Muscle of back (tissue), 11 donors: Measurements from ENCODE around the gene ABI3BP. TPM values are rescaled to one million over a fixed set of nuclear protein-coding genes. Genes with fewer than 3 reads are reported as not detected.

ENCODE experiments used
- DNase-seq, 3 donors: peaks; one replicate each; pipeline versions ENCODE4 v3.0.0 to v3.0.0-alpha.2; 2013
- polyA plus RNA-seq, 10 donors: library from polyadenylated mRNA; unstranded; fragments of 120-200 nt; gene quantifications; one replicate each; pipeline ENCODE4 v1.2.1, GENCODE V29; 2013; ENCODE audit not compliant: insufficient read length in 10 of 10

The ABI3BP gene
- polyA plus RNA-seq, 10 donors = 214 to 454 (median 382) TPM

- no peak for DNase-seq
These were observed 96.2 kb downstream of the ABI3BP start for GRCh38 chr3:100896994-100897393.

GRCh38 chr3:100893590-100893989, 99.6 kb downstream of the ABI3BP start:
- DNase-seq = no peak

- DNase-seq = no peak
These were observed 100.1 kb downstream of the ABI3BP start for GRCh38 chr3:100893108-100893507.

DNA sequence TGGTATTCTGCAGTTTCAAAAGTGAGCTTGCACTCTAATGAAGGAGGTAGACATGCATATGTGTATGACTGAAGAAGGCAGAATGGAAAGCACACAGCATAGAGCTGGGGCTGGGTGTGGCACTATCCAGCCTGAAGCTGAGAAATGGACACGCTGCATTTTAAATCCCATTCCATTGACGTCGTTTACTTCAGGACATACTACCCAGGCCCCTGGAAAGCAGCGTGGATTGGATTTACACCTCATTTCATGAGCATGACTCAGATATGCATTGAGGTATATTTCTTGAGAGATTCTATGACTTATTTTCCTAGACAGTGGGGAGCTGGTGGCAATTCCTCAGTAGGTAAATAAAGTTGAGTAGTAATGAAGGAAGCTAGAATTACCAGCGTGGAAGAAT, 101.4 kb downstream of the ABI3BP start:
- no peak for DNase-seq

DNA sequence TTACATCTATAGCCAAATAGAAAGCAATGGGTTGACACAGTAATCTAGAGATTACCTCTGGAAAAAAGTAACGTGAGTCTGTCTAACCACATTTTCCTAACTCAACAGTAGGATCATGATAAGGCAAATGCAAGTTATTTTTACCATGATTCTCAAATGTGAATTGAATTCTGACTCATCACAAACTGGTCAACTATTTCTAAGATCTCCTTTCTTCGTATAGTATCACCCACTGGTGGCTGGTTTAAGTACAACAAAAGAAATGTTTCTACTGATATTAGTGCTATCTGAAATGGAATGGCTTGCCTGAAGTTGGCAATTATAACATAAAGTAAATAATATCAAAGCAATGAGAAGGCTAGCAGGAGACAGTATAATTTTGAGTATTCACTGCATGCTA, 102.2 kb downstream of the ABI3BP start:
- no peak for DNase-seq

- DNase-seq = no peak
These were observed 104.3 kb downstream of the ABI3BP start for GRCh38 chr3:100888881-100889280.

DNA sequence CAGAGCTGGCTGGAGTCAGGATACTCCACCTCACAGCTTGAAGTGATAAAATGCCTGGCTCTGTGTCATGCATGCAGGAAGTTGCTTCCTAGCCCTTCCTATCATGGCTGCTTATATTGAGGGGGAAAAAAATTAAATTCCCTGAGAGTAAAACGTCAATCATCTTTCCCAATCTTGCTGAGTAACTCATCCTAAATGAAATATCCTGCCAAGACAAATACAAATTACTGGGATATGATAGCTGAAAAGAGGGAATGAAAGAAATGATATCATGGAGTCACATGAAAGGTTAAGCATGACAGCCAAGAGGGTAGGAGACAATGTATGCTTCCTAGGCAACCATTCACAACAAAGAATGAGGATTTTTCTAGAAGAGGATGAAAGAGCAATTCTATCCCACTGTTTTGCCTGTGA, 110.6 kb downstream of the ABI3BP start:
- DNase-seq = peak; percentile 65 to 78 (median 69)

GRCh38 chr3:100880845-100881244, 112.4 kb downstream of the ABI3BP start:
- peak in 1 of 3 donors; percentile 28 for DNase-seq

GRCh38 chr3:100880072-100880471, 113.1 kb downstream of the ABI3BP start:
- peak in 2 of 3 donors; percentile 42 to 76 for DNase-seq

GRCh38 chr3:100879195-100879810, 113.9 kb downstream of the ABI3BP start:
- DNase-seq = peak; percentile 57 to 84 (median 68)

DNA sequence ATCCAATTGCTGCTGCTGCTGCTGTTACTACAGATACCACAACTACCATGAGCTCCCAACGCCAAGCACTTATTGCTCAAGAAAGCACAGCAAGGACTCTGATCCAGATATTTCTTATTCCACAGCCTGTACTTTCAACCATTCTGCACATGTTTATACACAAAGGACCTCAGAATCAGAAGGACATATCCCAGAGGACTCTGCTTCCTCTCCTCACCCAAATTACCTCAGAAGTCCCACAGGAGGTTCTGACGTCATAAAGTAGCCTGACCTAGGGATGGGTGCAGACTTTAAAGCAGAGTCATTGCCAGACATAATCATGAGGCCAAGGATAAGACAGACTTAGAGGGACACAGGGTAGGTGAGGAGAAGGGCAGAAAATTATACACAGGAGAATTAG, 115.9 kb downstream of the ABI3BP start:
- no peak for DNase-seq

DNA sequence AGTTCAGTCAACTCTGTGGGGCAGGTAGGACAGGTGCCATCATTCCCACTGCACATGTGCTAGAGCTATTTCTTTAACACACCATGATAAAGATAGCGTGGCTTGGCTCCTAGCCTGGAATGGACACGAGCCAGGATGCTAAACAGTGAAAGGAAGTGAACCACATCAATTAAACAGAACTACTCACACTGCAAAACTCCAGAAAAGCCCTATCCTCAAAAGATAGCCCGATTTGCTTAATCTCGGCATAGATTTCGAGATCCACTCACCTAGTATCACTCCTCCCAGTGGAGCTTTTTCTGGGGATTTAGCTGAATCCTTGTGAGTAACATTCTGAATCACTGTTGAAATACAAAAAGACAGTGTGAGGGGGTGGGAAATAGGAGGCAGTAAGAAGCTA, 118.0 kb downstream of the ABI3BP start:
- peak in 2 of 3 donors; percentile 67 to 68 for DNase-seq

GRCh38 chr3:100873611-100874010, 119.6 kb downstream of the ABI3BP start:
- DNase-seq = no peak

GRCh38 chr3:100871306-100871705, 121.9 kb downstream of the ABI3BP start:
- no peak for DNase-seq

DNA sequence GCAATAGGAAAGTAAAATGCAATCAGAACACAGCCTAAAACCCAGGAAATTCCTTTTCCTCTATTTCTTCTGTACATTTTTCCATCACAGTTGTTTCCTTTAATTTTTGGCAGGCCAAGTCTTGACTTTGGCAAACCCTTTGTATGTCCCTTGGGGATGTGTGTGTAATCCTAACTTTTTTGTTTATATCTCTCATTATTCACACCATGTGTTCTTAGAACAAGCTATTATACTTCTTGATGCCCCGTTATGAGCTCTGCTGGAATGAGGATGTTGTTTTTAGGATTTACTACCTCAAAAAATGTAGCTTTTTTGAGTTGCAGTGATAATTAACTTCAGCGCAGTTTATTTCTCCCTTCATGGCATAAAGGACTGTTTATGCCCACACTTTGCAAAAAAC, 123.4 kb downstream of the ABI3BP start:
- DNase-seq = peak; percentile 82 to 92 (median 85)

DNA sequence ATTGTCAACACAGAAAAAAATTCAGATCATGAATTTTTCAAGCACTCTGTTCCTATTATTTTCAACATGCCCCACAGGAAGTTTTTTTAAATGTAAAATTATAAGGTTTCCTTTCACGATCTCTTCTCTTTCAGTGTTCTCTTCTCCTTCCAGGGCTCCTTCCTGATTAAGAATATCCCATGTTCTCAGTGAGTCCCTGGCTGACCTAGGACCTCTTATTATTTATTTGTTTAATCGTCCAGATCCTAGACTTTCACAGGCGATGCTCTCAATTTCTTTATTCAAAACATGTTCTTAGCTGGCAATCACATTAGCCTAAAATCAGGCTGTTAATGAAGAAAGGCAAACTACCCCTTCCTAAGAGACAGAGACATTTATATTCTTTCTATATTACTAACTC, 124.3 kb downstream of the ABI3BP start:
- no peak for DNase-seq

GRCh38 chr3:100868096-100868495, 125.1 kb downstream of the ABI3BP start:
- no peak for DNase-seq

- DNase-seq = no peak
These were observed 127.8 kb downstream of the ABI3BP start for GRCh38 chr3:100865442-100865841.

DNA sequence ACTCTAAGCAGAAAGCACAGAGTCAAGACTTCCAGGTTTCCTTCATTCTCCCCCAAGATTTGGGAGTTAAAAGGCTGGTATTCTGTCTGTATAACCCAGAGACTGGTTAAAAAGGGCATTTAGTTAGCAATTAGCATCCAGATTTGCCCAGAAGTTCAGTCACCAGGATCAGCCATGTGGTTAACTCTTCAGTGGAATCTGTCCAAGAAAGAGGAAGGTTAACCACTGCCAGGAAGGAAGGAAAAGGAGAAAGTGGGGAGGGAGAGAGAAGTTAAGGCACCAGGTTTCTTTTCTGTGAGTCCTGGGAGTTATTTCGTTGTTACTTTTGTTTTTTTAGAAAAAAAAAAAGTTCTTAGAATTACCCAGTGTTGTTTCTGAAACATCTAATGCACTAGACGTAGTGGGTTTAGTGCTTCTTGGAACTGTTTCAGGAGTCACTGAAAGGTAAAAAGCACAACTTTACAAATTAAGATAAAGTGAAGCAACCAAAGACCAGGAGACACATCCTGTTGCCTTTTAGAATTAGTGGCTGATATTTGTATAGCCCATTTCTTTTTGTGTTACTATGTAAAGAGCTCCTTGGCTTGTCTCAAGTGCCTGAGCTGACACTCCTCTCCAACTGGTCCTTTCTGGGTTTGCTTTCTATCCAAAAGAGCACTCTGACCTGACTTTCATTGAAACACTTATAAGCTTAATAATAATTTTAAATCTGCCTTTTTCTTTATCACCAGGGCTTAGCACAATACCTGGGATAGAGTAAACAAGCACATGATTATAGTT, 128.6 kb downstream of the ABI3BP start:
- no peak for DNase-seq

- no peak for DNase-seq
These were observed 135.4 kb downstream of the ABI3BP start for GRCh38 chr3:100857863-100858262.

GRCh38 chr3:100856821-100857220, 136.4 kb downstream of the ABI3BP start:
- no peak for DNase-seq

- DNase-seq = no peak
These were observed 140.4 kb downstream of the ABI3BP start for GRCh38 chr3:100852840-100853239.

DNA sequence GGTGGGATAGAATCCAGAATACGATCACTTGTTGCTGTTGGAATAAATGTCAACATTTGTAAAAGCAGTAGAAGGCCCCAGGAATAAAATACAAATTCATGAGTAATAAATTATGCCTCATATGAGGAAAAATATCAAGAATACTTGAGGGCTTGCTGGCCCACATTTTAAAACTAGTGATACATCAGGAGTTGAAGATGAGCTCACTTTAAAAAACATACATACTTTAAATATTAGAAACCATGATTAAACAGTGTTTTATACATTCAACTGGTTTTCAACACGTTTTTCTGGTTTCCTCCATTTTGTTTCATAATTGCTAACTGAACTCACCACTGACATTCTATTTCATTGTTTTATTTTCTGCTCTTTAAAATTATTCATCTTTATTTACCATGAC, 142.5 kb downstream of the ABI3BP start:
- DNase-seq = no peak

DNA sequence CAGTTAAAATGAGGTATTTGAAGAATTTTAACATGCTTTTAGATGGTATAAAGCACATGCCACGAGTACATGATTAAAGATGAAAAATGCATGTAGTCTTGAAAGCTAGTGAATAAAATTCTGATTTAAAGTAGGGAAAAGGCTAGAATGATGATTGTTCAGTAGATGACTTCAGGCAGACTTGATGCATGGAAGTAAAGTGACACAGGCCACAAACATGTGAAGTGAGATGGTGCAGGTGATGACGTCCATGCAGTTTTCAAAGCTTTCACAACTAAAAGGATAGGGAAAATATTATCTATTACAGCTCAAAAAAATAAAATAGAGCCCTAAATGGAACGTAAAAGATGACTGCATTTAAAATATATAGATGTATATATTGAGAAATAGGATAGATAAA, 143.1 kb downstream of the ABI3BP start:
- DNase-seq = no peak
